ENCODE results near the gene ANKRD24.
"Not testable (repeated sequence)": the region's sequence is repeated elsewhere in the genome, so short reads cannot be mapped to it uniquely, and the experiment has no call there.

ANKRD24 gene

GRCh38 chr19:4182084-4182810 lies at the start of gene ANKRD24, which contains the start of gene SIRT6:
ANKRD24 (plus strand) TSS chr19:4182689; CDS start chr19:4186426, 3,737 bp downstream.
SIRT6 (minus strand) TSS chr19:4182563; CDS start chr19:4182539, 24 bp downstream.
- DNase-seq: peak; percentile 97

GRCh38 chr19:4134351-4134750 lies 48.1 kb upstream of the ANKRD24 start:
- DNase-seq: no peak

- DNase-seq: not testable (repeated sequence)
Measured at GRCh38 chr19:4135386-4135785, 47.1 kb upstream of the ANKRD24 start.

GRCh38 chr19:4136680-4137088 lies 45.8 kb upstream of the ANKRD24 start:
- DNase-seq: no peak

- DNase-seq: no peak
Measured at GRCh38 chr19:4138445-4138844, 44.0 kb upstream of the ANKRD24 start.

GRCh38 chr19:4139614-4140236 lies 42.8 kb upstream of the ANKRD24 start:
- peak; percentile 90 for DNase-seq

- DNase-seq: peak; percentile 52
Measured at GRCh38 chr19:4140237-4140711, 42.2 kb upstream of the ANKRD24 start.

- not testable (repeated sequence) for DNase-seq
Measured at GRCh38 chr19:4142916-4143315, 39.6 kb upstream of the ANKRD24 start.

- no peak for DNase-seq
Measured at GRCh38 chr19:4144666-4145249, 37.7 kb upstream of the ANKRD24 start.

GRCh38 chr19:4149518-4150288 lies 32.8 kb upstream of the ANKRD24 start:
- DNase-seq: no peak

- DNase-seq: no peak
Measured at GRCh38 chr19:4151623-4152022, 30.9 kb upstream of the ANKRD24 start.

- DNase-seq: no peak
Measured at GRCh38 chr19:4152241-4152998, 30.1 kb upstream of the ANKRD24 start.

GRCh38 chr19:4154571-4155312 lies 27.7 kb upstream of the ANKRD24 start:
- DNase-seq: no peak

GRCh38 chr19:4157164-4157563 lies 25.3 kb upstream of the ANKRD24 start:
- no peak for DNase-seq

- DNase-seq: not testable (repeated sequence)
Measured at GRCh38 chr19:4157971-4158370, 24.5 kb upstream of the ANKRD24 start.

GRCh38 chr19:4161415-4162077 lies 20.9 kb upstream of the ANKRD24 start:
- no peak for DNase-seq

GRCh38 chr19:4164262-4164661 lies 18.2 kb upstream of the ANKRD24 start:
- no peak for DNase-seq

GRCh38 chr19:4171676-4172075 lies 10.8 kb upstream of the ANKRD24 start:
- no peak for DNase-seq

- DNase-seq: peak; percentile 51
Measured at GRCh38 chr19:4172861-4173473, 9.5 kb upstream of the ANKRD24 start.

- no peak for DNase-seq
Measured at GRCh38 chr19:4173479-4174212, 8.8 kb upstream of the ANKRD24 start.
